K562 (cell line): ENCODE measurements around the gene GREB1. TPM values are rescaled to one million over a fixed set of nuclear protein-coding genes. Genes with fewer than 3 reads are reported as not detected.

Source experiments
- GTF2A2 ChIP-seq: IDR thresholded peaks from 2 replicates; pipeline ENCODE4 v1.6.1; 2016; ENCODE audit warnings: mild to moderate bottlenecking, missing genetic modification characterization, missing compliant biosample characterization
- TBL1XR1 ChIP-seq, 2 experiments: IDR thresholded peaks; 2 replicates each; pipeline ENCODE4 v1.6.1; 2012; ENCODE audit warnings: improper control_type of control experiment in 2 of 2, low read length in 2 of 2, mild to moderate bottlenecking in 1 of 2
- polyA plus RNA-seq, 8 experiments: library from polyadenylated mRNA; depleted of rRNA in 4 of 8; stranded (reverse) in 5 of 8; unstranded in 3 of 8; fragments of >200 nt; fragmentation: Nextera tagmentation in 2 of 8; fragmentation: Illumina TruSeq in 1 of 8; extraction: Ambion mirVana in 2 of 8; extraction: Trizol in 1 of 8; gene quantifications; 2 replicates each; pipeline versions ENCODE4 v1.2.1 to v1.2.3, GENCODE V29; 2011 to 2014; ENCODE audit warnings: inconsistent platforms in 1 of 8, missing spikeins in 1 of 8
- total RNA-seq, 7 experiments: library from RNA; depleted of rRNA in 6 of 7; stranded (reverse); fragments of >200 nt in 6 of 7; fragmentation: Illumina TruSeq in 2 of 7; extraction: Trizol in 2 of 7; gene quantifications; 2 replicates each; pipeline versions ENCODE4 v1.2.1 to v1.2.3, GENCODE V29; 2011 to 2021; ENCODE audit warnings: low replicate concordance in 1 of 7
- TF ChIP-seq, protein P1 (sequence below), 2 experiments: fragments of 150-350 bp in 1 of 2; IDR thresholded peaks; 2 replicates each; pipeline ENCODE4 v1.6.1; 2012 to 2016; ENCODE audit warnings: low read depth in 2 of 2, low read length in 2 of 2, mild to moderate bottlenecking in 1 of 2, moderate library complexity in 1 of 2
- TF ChIP-seq, protein P2 (sequence below): fragments of 250-450 bp; sonication (Bioruptor Pico); IDR thresholded peaks from 2 replicates; pipeline ENCODE4 v1.8.0; 2022; ENCODE audit warnings: moderate library complexity, mild to moderate bottlenecking, inconsistent platforms
- TF ChIP-seq, protein P3 (sequence below): fragments of 200-600 bp; sonication (generic); IDR thresholded peaks from one replicate; pipeline ENCODE4 v1.6.1; 2012; ENCODE audit warnings: mild to moderate bottlenecking, low read depth, low read length, inconsistent platforms
- TF ChIP-seq, protein P4 (sequence below): fragments of 450-650 bp; formaldehyde crosslinking; IDR thresholded peaks from 2 replicates; pipeline ENCODE4 v1.4.0; 2022; ENCODE audit warnings: missing genetic modification characterization

The GREB1 gene
- total and polyA plus RNA-seq, 9 of the 15 experiments (the other 6 are each of a cell fraction or from before 2014, with no cell fraction given), result 0.04 to 0.86 (median 0.10) TPM; not detected in 1

DNA sequence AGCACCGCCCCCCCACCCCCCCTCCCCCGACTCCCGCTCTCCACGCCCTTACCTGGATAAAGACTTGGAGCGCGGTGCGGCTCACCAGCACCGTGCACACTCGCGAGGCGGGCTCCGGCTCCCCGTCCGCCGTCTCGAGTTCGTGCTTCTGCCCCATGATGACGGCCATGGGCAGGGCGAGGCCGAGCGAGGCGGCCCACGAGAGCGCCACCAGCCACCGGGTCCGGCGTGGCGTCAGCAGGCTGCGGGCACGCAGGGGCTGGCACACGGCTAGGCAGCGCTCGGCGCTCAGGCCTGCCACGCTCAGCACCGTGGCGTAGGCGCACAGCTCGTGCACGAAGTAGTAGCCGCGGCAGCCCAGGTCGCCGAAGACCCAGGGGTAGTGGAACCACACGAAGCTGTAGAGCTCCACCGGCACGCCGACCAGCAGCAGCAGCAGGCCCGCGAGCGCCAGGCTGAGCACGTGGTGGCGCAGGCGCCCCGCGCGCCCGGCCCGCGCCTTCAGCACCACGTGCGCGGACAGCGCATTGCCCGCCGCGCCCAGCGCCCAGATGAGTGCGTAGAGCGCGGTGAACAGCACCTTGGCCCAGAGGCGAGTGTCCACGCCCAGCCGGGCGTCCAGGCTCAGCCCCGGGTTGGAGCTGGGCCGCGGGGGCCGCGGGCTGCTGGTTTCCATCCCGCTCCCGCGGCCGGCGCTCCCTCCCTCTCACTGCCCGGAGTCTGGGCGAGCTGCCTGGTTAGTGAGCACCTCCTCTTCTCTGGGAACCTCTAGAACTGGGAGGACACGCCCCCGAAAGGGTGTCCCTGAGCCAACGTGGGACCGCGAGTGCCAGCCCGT lies 135.8 kb downstream of the GREB1 start, which contains the start of gene NTSR2 (continued):
- TF ChIP-seq, protein P1, sequence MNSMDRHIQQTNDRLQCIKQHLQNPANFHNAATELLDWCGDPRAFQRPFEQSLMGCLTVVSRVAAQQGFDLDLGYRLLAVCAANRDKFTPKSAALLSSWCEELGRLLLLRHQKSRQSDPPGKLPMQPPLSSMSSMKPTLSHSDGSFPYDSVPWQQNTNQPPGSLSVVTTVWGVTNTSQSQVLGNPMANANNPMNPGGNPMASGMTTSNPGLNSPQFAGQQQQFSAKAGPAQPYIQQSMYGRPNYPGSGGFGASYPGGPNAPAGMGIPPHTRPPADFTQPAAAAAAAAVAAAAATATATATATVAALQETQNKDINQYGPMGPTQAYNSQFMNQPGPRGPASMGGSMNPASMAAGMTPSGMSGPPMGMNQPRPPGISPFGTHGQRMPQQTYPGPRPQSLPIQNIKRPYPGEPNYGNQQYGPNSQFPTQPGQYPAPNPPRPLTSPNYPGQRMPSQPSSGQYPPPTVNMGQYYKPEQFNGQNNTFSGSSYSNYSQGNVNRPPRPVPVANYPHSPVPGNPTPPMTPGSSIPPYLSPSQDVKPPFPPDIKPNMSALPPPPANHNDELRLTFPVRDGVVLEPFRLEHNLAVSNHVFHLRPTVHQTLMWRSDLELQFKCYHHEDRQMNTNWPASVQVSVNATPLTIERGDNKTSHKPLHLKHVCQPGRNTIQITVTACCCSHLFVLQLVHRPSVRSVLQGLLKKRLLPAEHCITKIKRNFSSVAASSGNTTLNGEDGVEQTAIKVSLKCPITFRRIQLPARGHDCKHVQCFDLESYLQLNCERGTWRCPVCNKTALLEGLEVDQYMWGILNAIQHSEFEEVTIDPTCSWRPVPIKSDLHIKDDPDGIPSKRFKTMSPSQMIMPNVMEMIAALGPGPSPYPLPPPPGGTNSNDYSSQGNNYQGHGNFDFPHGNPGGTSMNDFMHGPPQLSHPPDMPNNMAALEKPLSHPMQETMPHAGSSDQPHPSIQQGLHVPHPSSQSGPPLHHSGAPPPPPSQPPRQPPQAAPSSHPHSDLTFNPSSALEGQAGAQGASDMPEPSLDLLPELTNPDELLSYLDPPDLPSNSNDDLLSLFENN (IDR thresholded peaks at IDR 0.05; ENCODE audit: low read depth in 2 of 2, low read length in 2 of 2), result no peak
- no peak for TF ChIP-seq GTF2A2 (tag)
- TF ChIP-seq, protein P2, sequence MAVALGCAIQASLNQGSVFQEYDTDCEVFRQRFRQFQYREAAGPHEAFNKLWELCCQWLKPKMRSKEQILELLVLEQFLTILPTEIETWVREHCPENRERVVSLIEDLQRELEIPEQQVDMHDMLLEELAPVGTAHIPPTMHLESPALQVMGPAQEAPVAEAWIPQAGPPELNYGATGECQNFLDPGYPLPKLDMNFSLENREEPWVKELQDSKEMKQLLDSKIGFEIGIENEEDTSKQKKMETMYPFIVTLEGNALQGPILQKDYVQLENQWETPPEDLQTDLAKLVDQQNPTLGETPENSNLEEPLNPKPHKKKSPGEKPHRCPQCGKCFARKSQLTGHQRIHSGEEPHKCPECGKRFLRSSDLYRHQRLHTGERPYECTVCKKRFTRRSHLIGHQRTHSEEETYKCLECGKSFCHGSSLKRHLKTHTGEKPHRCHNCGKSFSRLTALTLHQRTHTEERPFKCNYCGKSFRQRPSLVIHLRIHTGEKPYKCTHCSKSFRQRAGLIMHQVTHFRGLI (CRISPR knock-in tag), result no peak
- TF ChIP-seq, protein P3, sequence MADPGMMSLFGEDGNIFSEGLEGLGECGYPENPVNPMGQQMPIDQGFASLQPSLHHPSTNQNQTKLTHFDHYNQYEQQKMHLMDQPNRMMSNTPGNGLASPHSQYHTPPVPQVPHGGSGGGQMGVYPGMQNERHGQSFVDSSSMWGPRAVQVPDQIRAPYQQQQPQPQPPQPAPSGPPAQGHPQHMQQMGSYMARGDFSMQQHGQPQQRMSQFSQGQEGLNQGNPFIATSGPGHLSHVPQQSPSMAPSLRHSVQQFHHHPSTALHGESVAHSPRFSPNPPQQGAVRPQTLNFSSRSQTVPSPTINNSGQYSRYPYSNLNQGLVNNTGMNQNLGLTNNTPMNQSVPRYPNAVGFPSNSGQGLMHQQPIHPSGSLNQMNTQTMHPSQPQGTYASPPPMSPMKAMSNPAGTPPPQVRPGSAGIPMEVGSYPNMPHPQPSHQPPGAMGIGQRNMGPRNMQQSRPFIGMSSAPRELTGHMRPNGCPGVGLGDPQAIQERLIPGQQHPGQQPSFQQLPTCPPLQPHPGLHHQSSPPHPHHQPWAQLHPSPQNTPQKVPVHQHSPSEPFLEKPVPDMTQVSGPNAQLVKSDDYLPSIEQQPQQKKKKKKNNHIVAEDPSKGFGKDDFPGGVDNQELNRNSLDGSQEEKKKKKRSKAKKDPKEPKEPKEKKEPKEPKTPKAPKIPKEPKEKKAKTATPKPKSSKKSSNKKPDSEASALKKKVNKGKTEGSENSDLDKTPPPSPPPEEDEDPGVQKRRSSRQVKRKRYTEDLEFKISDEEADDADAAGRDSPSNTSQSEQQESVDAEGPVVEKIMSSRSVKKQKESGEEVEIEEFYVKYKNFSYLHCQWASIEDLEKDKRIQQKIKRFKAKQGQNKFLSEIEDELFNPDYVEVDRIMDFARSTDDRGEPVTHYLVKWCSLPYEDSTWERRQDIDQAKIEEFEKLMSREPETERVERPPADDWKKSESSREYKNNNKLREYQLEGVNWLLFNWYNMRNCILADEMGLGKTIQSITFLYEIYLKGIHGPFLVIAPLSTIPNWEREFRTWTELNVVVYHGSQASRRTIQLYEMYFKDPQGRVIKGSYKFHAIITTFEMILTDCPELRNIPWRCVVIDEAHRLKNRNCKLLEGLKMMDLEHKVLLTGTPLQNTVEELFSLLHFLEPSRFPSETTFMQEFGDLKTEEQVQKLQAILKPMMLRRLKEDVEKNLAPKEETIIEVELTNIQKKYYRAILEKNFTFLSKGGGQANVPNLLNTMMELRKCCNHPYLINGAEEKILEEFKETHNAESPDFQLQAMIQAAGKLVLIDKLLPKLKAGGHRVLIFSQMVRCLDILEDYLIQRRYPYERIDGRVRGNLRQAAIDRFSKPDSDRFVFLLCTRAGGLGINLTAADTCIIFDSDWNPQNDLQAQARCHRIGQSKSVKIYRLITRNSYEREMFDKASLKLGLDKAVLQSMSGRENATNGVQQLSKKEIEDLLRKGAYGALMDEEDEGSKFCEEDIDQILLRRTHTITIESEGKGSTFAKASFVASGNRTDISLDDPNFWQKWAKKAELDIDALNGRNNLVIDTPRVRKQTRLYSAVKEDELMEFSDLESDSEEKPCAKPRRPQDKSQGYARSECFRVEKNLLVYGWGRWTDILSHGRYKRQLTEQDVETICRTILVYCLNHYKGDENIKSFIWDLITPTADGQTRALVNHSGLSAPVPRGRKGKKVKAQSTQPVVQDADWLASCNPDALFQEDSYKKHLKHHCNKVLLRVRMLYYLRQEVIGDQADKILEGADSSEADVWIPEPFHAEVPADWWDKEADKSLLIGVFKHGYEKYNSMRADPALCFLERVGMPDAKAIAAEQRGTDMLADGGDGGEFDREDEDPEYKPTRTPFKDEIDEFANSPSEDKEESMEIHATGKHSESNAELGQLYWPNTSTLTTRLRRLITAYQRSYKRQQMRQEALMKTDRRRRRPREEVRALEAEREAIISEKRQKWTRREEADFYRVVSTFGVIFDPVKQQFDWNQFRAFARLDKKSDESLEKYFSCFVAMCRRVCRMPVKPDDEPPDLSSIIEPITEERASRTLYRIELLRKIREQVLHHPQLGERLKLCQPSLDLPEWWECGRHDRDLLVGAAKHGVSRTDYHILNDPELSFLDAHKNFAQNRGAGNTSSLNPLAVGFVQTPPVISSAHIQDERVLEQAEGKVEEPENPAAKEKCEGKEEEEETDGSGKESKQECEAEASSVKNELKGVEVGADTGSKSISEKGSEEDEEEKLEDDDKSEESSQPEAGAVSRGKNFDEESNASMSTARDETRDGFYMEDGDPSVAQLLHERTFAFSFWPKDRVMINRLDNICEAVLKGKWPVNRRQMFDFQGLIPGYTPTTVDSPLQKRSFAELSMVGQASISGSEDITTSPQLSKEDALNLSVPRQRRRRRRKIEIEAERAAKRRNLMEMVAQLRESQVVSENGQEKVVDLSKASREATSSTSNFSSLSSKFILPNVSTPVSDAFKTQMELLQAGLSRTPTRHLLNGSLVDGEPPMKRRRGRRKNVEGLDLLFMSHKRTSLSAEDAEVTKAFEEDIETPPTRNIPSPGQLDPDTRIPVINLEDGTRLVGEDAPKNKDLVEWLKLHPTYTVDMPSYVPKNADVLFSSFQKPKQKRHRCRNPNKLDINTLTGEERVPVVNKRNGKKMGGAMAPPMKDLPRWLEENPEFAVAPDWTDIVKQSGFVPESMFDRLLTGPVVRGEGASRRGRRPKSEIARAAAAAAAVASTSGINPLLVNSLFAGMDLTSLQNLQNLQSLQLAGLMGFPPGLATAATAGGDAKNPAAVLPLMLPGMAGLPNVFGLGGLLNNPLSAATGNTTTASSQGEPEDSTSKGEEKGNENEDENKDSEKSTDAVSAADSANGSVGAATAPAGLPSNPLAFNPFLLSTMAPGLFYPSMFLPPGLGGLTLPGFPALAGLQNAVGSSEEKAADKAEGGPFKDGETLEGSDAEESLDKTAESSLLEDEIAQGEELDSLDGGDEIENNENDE, result no peak
- TF ChIP-seq TBL1XR1 (IDR thresholded peaks at IDR 0.05; ENCODE audit: low read length in 2 of 2), result no peak
- TF ChIP-seq, protein P4, sequence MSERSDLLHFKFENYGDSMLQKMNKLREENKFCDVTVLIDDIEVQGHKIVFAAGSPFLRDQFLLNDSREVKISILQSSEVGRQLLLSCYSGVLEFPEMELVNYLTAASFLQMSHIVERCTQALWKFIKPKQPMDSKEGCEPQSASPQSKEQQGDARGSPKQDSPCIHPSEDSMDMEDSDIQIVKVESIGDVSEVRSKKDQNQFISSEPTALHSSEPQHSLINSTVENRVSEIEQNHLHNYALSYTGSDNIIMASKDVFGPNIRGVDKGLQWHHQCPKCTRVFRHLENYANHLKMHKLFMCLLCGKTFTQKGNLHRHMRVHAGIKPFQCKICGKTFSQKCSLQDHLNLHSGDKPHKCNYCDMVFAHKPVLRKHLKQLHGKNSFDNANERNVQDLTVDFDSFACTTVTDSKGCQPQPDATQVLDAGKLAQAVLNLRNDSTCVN (CRISPR knock-in tag), result no peak
